HL-60 (cell line): Measurements from ENCODE around the gene NADSYN1.

Experiments used
- TF ChIP-seq, protein P1 (sequence below): IDR thresholded peaks from 2 replicates; pipeline ENCODE4 v1.6.1; 2012; ENCODE audit warnings: low read depth; ENCODE audit not compliant: insufficient replicate concordance
- TF ChIP-seq, protein P2 (sequence below): IDR thresholded peaks from one replicate; pipeline ENCODE4 v1.5.1; 2011; ENCODE audit warnings: low read length, control low read depth, inconsistent platforms; ENCODE audit not compliant: insufficient read depth

DNA sequence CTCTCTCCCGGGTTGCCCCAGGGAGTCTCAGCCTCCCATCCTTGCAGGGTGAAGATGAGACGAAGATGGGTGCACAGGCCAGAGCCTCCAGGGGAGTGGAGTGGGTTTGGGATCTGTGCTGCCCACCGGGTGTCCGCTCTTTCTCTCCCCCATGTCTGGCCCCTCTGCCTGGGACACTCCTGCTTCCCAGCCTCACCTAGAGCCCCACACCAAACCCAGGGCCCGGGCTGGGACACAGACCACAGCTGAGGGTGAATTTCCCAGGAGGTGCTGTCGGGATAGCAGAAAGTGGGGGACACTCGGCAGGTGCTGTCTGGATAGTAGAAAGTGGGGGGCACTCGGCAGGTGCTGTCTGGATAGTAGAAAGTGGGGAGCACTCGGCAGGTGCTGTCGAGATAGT is 49.0 kb downstream of the NADSYN1 start:
- TF ChIP-seq, protein P1, sequence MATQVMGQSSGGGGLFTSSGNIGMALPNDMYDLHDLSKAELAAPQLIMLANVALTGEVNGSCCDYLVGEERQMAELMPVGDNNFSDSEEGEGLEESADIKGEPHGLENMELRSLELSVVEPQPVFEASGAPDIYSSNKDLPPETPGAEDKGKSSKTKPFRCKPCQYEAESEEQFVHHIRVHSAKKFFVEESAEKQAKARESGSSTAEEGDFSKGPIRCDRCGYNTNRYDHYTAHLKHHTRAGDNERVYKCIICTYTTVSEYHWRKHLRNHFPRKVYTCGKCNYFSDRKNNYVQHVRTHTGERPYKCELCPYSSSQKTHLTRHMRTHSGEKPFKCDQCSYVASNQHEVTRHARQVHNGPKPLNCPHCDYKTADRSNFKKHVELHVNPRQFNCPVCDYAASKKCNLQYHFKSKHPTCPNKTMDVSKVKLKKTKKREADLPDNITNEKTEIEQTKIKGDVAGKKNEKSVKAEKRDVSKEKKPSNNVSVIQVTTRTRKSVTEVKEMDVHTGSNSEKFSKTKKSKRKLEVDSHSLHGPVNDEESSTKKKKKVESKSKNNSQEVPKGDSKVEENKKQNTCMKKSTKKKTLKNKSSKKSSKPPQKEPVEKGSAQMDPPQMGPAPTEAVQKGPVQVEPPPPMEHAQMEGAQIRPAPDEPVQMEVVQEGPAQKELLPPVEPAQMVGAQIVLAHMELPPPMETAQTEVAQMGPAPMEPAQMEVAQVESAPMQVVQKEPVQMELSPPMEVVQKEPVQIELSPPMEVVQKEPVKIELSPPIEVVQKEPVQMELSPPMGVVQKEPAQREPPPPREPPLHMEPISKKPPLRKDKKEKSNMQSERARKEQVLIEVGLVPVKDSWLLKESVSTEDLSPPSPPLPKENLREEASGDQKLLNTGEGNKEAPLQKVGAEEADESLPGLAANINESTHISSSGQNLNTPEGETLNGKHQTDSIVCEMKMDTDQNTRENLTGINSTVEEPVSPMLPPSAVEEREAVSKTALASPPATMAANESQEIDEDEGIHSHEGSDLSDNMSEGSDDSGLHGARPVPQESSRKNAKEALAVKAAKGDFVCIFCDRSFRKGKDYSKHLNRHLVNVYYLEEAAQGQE, result no peak
- TF ChIP-seq, protein P2, sequence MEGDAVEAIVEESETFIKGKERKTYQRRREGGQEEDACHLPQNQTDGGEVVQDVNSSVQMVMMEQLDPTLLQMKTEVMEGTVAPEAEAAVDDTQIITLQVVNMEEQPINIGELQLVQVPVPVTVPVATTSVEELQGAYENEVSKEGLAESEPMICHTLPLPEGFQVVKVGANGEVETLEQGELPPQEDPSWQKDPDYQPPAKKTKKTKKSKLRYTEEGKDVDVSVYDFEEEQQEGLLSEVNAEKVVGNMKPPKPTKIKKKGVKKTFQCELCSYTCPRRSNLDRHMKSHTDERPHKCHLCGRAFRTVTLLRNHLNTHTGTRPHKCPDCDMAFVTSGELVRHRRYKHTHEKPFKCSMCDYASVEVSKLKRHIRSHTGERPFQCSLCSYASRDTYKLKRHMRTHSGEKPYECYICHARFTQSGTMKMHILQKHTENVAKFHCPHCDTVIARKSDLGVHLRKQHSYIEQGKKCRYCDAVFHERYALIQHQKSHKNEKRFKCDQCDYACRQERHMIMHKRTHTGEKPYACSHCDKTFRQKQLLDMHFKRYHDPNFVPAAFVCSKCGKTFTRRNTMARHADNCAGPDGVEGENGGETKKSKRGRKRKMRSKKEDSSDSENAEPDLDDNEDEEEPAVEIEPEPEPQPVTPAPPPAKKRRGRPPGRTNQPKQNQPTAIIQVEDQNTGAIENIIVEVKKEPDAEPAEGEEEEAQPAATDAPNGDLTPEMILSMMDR, result no peak
